Retinal pigment epithelial cell (primary cell): Measurements from ENCODE around the gene CYP4F11.

Experiments
- DNase-seq: peaks from one replicate; pipeline ENCODE4 v3.0.0-alpha.2; 2010; ENCODE audit warnings: low read depth
- H3K4me3 ChIP-seq: 2 replicates; pipeline ENCODE4 v1.5.1; 2011; ENCODE audit warnings: mild to moderate bottlenecking, low read length, control low read depth, moderate library complexity
- CTCF ChIP-seq: conservative IDR thresholded peaks from 2 replicates; pipeline ENCODE4 v1.5.1; 2011; ENCODE audit warnings: low read depth, low read length, control low read depth, inconsistent platforms

CYP4F11 gene

GRCh38 chr19:15923702-15924101 is 10.6 kb downstream of the CYP4F11 start:
- no peak for DNase-seq
- TF ChIP-seq CTCF: no peak
- no peak overlapping the region for H3K4me3 ChIP-seq

- DNase-seq: no peak
- TF ChIP-seq CTCF: no peak
- H3K4me3 ChIP-seq: no peak overlapping the region
Observed at GRCh38 chr19:15922021-15922420, 12.3 kb downstream of the CYP4F11 start.

- no peak overlapping the region for H3K4me3 ChIP-seq
- TF ChIP-seq CTCF: no peak
- DNase-seq: no peak
Observed at GRCh38 chr19:15919243-15919642, 15.1 kb downstream of the CYP4F11 start.

- DNase-seq: no peak
- TF ChIP-seq CTCF: no peak
- no peak overlapping the region for H3K4me3 ChIP-seq
Observed at GRCh38 chr19:15915109-15915508, 19.2 kb downstream of the CYP4F11 start.

- no peak overlapping the region for H3K4me3 ChIP-seq
- DNase-seq: no peak
- no peak for TF ChIP-seq CTCF
Observed at GRCh38 chr19:15913830-15914229, 20.5 kb downstream of the CYP4F11 start.

GRCh38 chr19:15913384-15913783 is 20.9 kb downstream of the CYP4F11 start:
- DNase-seq: no peak
- no peak overlapping the region for H3K4me3 ChIP-seq
- no peak for TF ChIP-seq CTCF

- DNase-seq: no peak
- no peak overlapping the region for H3K4me3 ChIP-seq
Observed at GRCh38 chr19:15911599-15912235, 22.6 kb downstream of the CYP4F11 start.

More at GRCh38 chr19:15911599-15912235, 22.6 kb downstream of the CYP4F11 start:
- no peak for TF ChIP-seq CTCF
